Measurements from ENCODE around the gene HEPN1. TPM values are rescaled to one million over a fixed set of nuclear protein-coding genes. Genes with fewer than 3 reads are reported as not detected.
A peak's percentile ranks its signal among the peaks of the same experiment; 100 is the strongest.

Gene HEPN1
- total RNA-seq, 2 donors from 2014 or later: not detected

- H3K27ac ChIP-seq: no peak overlapping the region
- TF ChIP-seq CTCF (IDR thresholded peaks at IDR 0.05) (no peak), POLR2A (IDR thresholded peaks at IDR 0.05) (no peak), POLR2AphosphoS5 (IDR thresholded peaks at IDR 0.05) (no peak)
- H3K27me3 ChIP-seq (replicated peaks; ENCODE audit: insufficient read depth): no peaks in the 10 kb centered on the region
- WGBS: 93% methylated on average over 16 of the region's 16 CpGs
- intact Hi-C loops (cut with DNase I): no loop called here
- no peaks in the 10 kb centered on the region for H3K36me3 ChIP-seq
- H3K9me3 ChIP-seq: no peaks in the 10 kb centered on the region
- no peak for DNase-seq (ENCODE audit: low spot score)
- no peak overlapping the region for H3K4me3 ChIP-seq
- no peaks in the 10 kb centered on the region for H3K4me1 ChIP-seq (replicated peaks)
These were observed 39.4 kb upstream of the HEPN1 start for GRCh38 chr11:124879493-124880289.

- intact Hi-C loops (cut with DNase I): no loop called here
- DNase-seq (ENCODE audit: low spot score): no peak
These were observed 38.8 kb upstream of the HEPN1 start for GRCh38 chr11:124880290-124880611.

GRCh38 chr11:124880958-124881357 lies 38.1 kb upstream of the HEPN1 start:
- H3K4me3 ChIP-seq: no peak overlapping the region
- H3K36me3 ChIP-seq: no peaks in the 10 kb centered on the region
- intact Hi-C loops (cut with DNase I): no loop called here
- 73% methylated on average over 3 of the region's 3 CpGs for WGBS
- DNase-seq (ENCODE audit: low spot score): no peak
- H3K4me1 ChIP-seq (replicated peaks): no peaks in the 10 kb centered on the region
- no peak for TF ChIP-seq POLR2A (IDR thresholded peaks at IDR 0.05)
- TF ChIP-seq CTCF (IDR thresholded peaks at IDR 0.05): no peak
- no peak for TF ChIP-seq POLR2AphosphoS5 (IDR thresholded peaks at IDR 0.05)
- H3K27me3 ChIP-seq (replicated peaks; ENCODE audit: insufficient read depth): no peaks in the 10 kb centered on the region
- H3K9me3 ChIP-seq: no peaks in the 10 kb centered on the region
- no peak overlapping the region for H3K27ac ChIP-seq

More at GRCh38 chr11:124880290-124880611, 38.8 kb upstream of the HEPN1 start:
- WGBS: 83% methylated on average over 10 of the region's 10 CpGs
- Histone ChIP-seq H3K27me3 (replicated peaks; ENCODE audit: insufficient read depth) (no peaks in the 10 kb centered on the region), H3K4me1 (replicated peaks) (no peaks in the 10 kb centered on the region), H3K9me3 (no peaks in the 10 kb centered on the region), H3K4me3 (no peak overlapping the region), H3K36me3 (no peaks in the 10 kb centered on the region), H3K27ac (no peak overlapping the region)
- TF ChIP-seq POLR2AphosphoS5 (IDR thresholded peaks at IDR 0.05) (no peak), CTCF (IDR thresholded peaks at IDR 0.05) (no peak), POLR2A (IDR thresholded peaks at IDR 0.05) (no peak)

- H3K9me3 ChIP-seq: no peaks in the 10 kb centered on the region
- H3K4me3 ChIP-seq: no peak overlapping the region
- 67% methylated on average over 11 of the region's 11 CpGs for WGBS
- TF ChIP-seq POLR2AphosphoS5 (IDR thresholded peaks at IDR 0.05) (peak; percentile 16), POLR2A (IDR thresholded peaks at IDR 0.05) (no peak)
- no peak for DNase-seq (ENCODE audit: low spot score)
- no peaks in the 10 kb centered on the region for H3K36me3 ChIP-seq
- intact Hi-C loops (cut with DNase I): no loop called here
- H3K27me3 ChIP-seq (replicated peaks; ENCODE audit: insufficient read depth): no peaks in the 10 kb centered on the region
- H3K4me1 ChIP-seq (replicated peaks): no peaks in the 10 kb centered on the region
- peak overlapping the region in 1 of 2 donors; percentile 45 for H3K27ac ChIP-seq
These were observed 36.5 kb upstream of the HEPN1 start for GRCh38 chr11:124882339-124883071.

- Histone ChIP-seq H3K27me3 (replicated peaks; ENCODE audit: insufficient read depth) (no peaks in the 10 kb centered on the region), H3K27ac (no peak overlapping the region), H3K4me1 (replicated peaks) (no peaks in the 10 kb centered on the region), H3K9me3 (no peaks in the 10 kb centered on the region), H3K36me3 (no peaks in the 10 kb centered on the region), H3K4me3 (no peak overlapping the region)
- DNase-seq (ENCODE audit: low spot score): no peak
- intact Hi-C loops (cut with DNase I): no loop called here
- TF ChIP-seq CTCF (IDR thresholded peaks at IDR 0.05): no peak
- TF ChIP-seq POLR2A (IDR thresholded peaks at IDR 0.05): no peak
- no peak for TF ChIP-seq POLR2AphosphoS5 (IDR thresholded peaks at IDR 0.05)
- WGBS: 86% methylated on average over 1 of the region's 1 CpG
These were observed 34.7 kb upstream of the HEPN1 start for GRCh38 chr11:124884340-124884739.

Data from prostate gland (tissue), 2 donors.